ENCODE results near the gene CNPY1. TPM values are rescaled to one million over a fixed set of nuclear protein-coding genes. Genes with fewer than 3 reads are reported as not detected.
A peak's percentile ranks its signal among the peaks of the same experiment; 100 is the strongest.

The CNPY1 gene
- total and polyA plus RNA-seq, 2 experiments from 2014 or later, result not detected

GRCh38 chr7:155531681-155532080 is 14.7 kb downstream of the CNPY1 start:
- no peak for DNase-seq
- no peaks in the 10 kb centered on the region for H3F3A ChIP-seq (ENCODE audit: insufficient read depth)
- no peaks in the 10 kb centered on the region for H3K9me3 ChIP-seq (ENCODE audit: low read depth)
- H3K4me1 ChIP-seq (ENCODE audit: insufficient read depth), result no peaks in the 10 kb centered on the region
- no peaks in the 10 kb centered on the region for H3K36me3 ChIP-seq (ENCODE audit: low read depth)
- no peaks in the 10 kb centered on the region for H3K79me2 ChIP-seq (ENCODE audit: insufficient read depth)
- TF ChIP-seq EZH2phosphoT487 (IDR thresholded peaks at IDR 0.05; ENCODE audit: insufficient read depth, low read depth) (no peak), EZH2 (IDR thresholded peaks at IDR 0.05; ENCODE audit: insufficient read depth, poor library complexity, severe bottlenecking) (peak; percentile 43)
- no peak overlapping the region for H3K4me2 ChIP-seq (ENCODE audit: unreplicated experiment)
- H3K9ac ChIP-seq, result no peak overlapping the region
- 19 to 21% methylated on average over 9 of the region's 9 CpGs for WGBS, 2 experiments (ENCODE audit: low coverage in 1 of 2, low lambda C conversion rate in 2 of 2, missing lambda C conversion rate in 2 of 2)
- H3K27me3 ChIP-seq (replicated peaks; ENCODE audit: insufficient read depth), result peaks cover 50% of the 10 kb centered on the region
- H3K9me2 ChIP-seq (ENCODE audit: insufficient read depth), result no peaks in the 10 kb centered on the region
- H3K4me3 ChIP-seq, result no peak overlapping the region
- no peak overlapping the region for H3K27ac ChIP-seq
- H2AFZ ChIP-seq, result no peak overlapping the region
- in situ Hi-C loops (cut with MboI), result no loop called here
- no peaks in the 10 kb centered on the region for H4K20me1 ChIP-seq (ENCODE audit: insufficient read depth)

GRCh38 chr7:155530601-155531000 is 15.8 kb downstream of the CNPY1 start:
- Histone ChIP-seq H2AFZ (no peak overlapping the region), H3K4me1 (ENCODE audit: insufficient read depth) (no peaks in the 10 kb centered on the region), H3K27ac (no peak overlapping the region), H3K9ac (no peak overlapping the region), H3F3A (ENCODE audit: insufficient read depth) (no peaks in the 10 kb centered on the region), H3K36me3 (ENCODE audit: low read depth) (no peaks in the 10 kb centered on the region), H3K4me2 (ENCODE audit: unreplicated experiment) (no peak overlapping the region), H3K9me2 (ENCODE audit: insufficient read depth) (no peaks in the 10 kb centered on the region), H3K27me3 (replicated peaks; ENCODE audit: insufficient read depth) (peaks cover 48% of the 10 kb centered on the region), H3K9me3 (ENCODE audit: low read depth) (no peaks in the 10 kb centered on the region), H3K4me3 (no peak overlapping the region), H3K79me2 (ENCODE audit: insufficient read depth) (no peaks in the 10 kb centered on the region), H4K20me1 (ENCODE audit: insufficient read depth) (no peaks in the 10 kb centered on the region)
- 15 to 22% methylated on average over 6 of the region's 6 CpGs for WGBS, 2 experiments (ENCODE audit: low coverage in 1 of 2, low lambda C conversion rate in 2 of 2, missing lambda C conversion rate in 2 of 2)
- no peak for DNase-seq
- TF ChIP-seq EZH2 (IDR thresholded peaks at IDR 0.05; ENCODE audit: insufficient read depth, poor library complexity, severe bottlenecking) (no peak), EZH2phosphoT487 (IDR thresholded peaks at IDR 0.05; ENCODE audit: insufficient read depth, low read depth) (no peak)
- in situ Hi-C loops (cut with MboI), result no loop called here

GRCh38 chr7:155529845-155530244 is 16.5 kb downstream of the CNPY1 start:
- H3K27ac ChIP-seq, result no peak overlapping the region
- in situ Hi-C loops (cut with MboI), result no loop called here
- no peak overlapping the region for H2AFZ ChIP-seq
- H3K4me1 ChIP-seq (ENCODE audit: insufficient read depth), result no peaks in the 10 kb centered on the region
- H3K36me3 ChIP-seq (ENCODE audit: low read depth), result no peaks in the 10 kb centered on the region
- no peaks in the 10 kb centered on the region for H3K9me2 ChIP-seq (ENCODE audit: insufficient read depth)
- peaks cover 48% of the 10 kb centered on the region for H3K27me3 ChIP-seq (replicated peaks; ENCODE audit: insufficient read depth)
- H3K4me2 ChIP-seq (ENCODE audit: unreplicated experiment), result no peak overlapping the region
- no peak for TF ChIP-seq EZH2phosphoT487 (IDR thresholded peaks at IDR 0.05; ENCODE audit: insufficient read depth, low read depth)
- no peak for TF ChIP-seq EZH2 (IDR thresholded peaks at IDR 0.05; ENCODE audit: insufficient read depth, poor library complexity, severe bottlenecking)
- H3K4me3 ChIP-seq, result no peak overlapping the region
- no peak overlapping the region for H3K9ac ChIP-seq
- WGBS, 2 experiments (ENCODE audit: low coverage in 1 of 2, low lambda C conversion rate in 2 of 2, missing lambda C conversion rate in 2 of 2), result 50 to 61% methylated on average over 11 of the region's 11 CpGs
- no peaks in the 10 kb centered on the region for H4K20me1 ChIP-seq (ENCODE audit: insufficient read depth)
- no peaks in the 10 kb centered on the region for H3F3A ChIP-seq (ENCODE audit: insufficient read depth)
- no peaks in the 10 kb centered on the region for H3K79me2 ChIP-seq (ENCODE audit: insufficient read depth)
- no peaks in the 10 kb centered on the region for H3K9me3 ChIP-seq (ENCODE audit: low read depth)
- no peak for DNase-seq

GRCh38 chr7:155529346-155529745 is 17.0 kb downstream of the CNPY1 start:
- H3K36me3 ChIP-seq (ENCODE audit: low read depth), result no peaks in the 10 kb centered on the region
- H3K9me3 ChIP-seq (ENCODE audit: low read depth), result no peaks in the 10 kb centered on the region
- no peak overlapping the region for H3K4me3 ChIP-seq
- no peak for DNase-seq
- no peaks in the 10 kb centered on the region for H4K20me1 ChIP-seq (ENCODE audit: insufficient read depth)
- H3K27me3 ChIP-seq (replicated peaks; ENCODE audit: insufficient read depth), result peaks cover 48% of the 10 kb centered on the region
- in situ Hi-C loops (cut with MboI), result no loop called here
- H3K27ac ChIP-seq, result no peak overlapping the region
- WGBS, 2 experiments (ENCODE audit: low coverage in 1 of 2, low lambda C conversion rate in 2 of 2, missing lambda C conversion rate in 2 of 2), result 55 to 60% methylated on average over 4 of the region's 4 CpGs
- no peak overlapping the region for H3K4me2 ChIP-seq (ENCODE audit: unreplicated experiment)
- no peaks in the 10 kb centered on the region for H3K79me2 ChIP-seq (ENCODE audit: insufficient read depth)
- H3F3A ChIP-seq (ENCODE audit: insufficient read depth), result no peaks in the 10 kb centered on the region
- no peak overlapping the region for H3K9ac ChIP-seq
- no peak overlapping the region for H2AFZ ChIP-seq
- no peak for TF ChIP-seq EZH2phosphoT487 (IDR thresholded peaks at IDR 0.05; ENCODE audit: insufficient read depth, low read depth)
- TF ChIP-seq EZH2 (IDR thresholded peaks at IDR 0.05; ENCODE audit: insufficient read depth, poor library complexity, severe bottlenecking), result no peak
- no peaks in the 10 kb centered on the region for H3K9me2 ChIP-seq (ENCODE audit: insufficient read depth)
- no peaks in the 10 kb centered on the region for H3K4me1 ChIP-seq (ENCODE audit: insufficient read depth)

- H3K9ac ChIP-seq, result no peak overlapping the region
- no peaks in the 10 kb centered on the region for H3K4me1 ChIP-seq (ENCODE audit: insufficient read depth)
- H3K9me3 ChIP-seq (ENCODE audit: low read depth), result no peaks in the 10 kb centered on the region
- no peaks in the 10 kb centered on the region for H3K9me2 ChIP-seq (ENCODE audit: insufficient read depth)
- no peak for DNase-seq
- H3K79me2 ChIP-seq (ENCODE audit: insufficient read depth), result no peaks in the 10 kb centered on the region
- no peaks in the 10 kb centered on the region for H3K36me3 ChIP-seq (ENCODE audit: low read depth)
- H3K4me2 ChIP-seq (ENCODE audit: unreplicated experiment), result no peak overlapping the region
- H3K27me3 ChIP-seq (replicated peaks; ENCODE audit: insufficient read depth), result peaks cover 34% of the 10 kb centered on the region
- H3K27ac ChIP-seq, result no peak overlapping the region
- no peaks in the 10 kb centered on the region for H3F3A ChIP-seq (ENCODE audit: insufficient read depth)
- in situ Hi-C loops (cut with MboI), result no loop called here
- TF ChIP-seq EZH2 (IDR thresholded peaks at IDR 0.05; ENCODE audit: insufficient read depth, poor library complexity, severe bottlenecking) (no peak), EZH2phosphoT487 (IDR thresholded peaks at IDR 0.05; ENCODE audit: insufficient read depth, low read depth) (no peak)
- 42 to 43% methylated on average over 7 of the region's 7 CpGs for WGBS, 2 experiments (ENCODE audit: low coverage in 1 of 2, low lambda C conversion rate in 2 of 2, missing lambda C conversion rate in 2 of 2)
- H4K20me1 ChIP-seq (ENCODE audit: insufficient read depth), result no peaks in the 10 kb centered on the region
- H2AFZ ChIP-seq, result no peak overlapping the region
- H3K4me3 ChIP-seq, result no peak overlapping the region
These were observed 18.7 kb downstream of the CNPY1 start for GRCh38 chr7:155527664-155528063.
